H9 (cell line): ENCODE results near the gene RNF224. TPM values are rescaled to one million over a fixed set of nuclear protein-coding genes. Genes with fewer than 3 reads are reported as not detected.

ENCODE experiments used
- DNase-seq: peaks from one replicate; pipeline ENCODE4 v3.0.0-alpha.2; 2017
- H2AFZ ChIP-seq: one replicate; pipeline ENCODE4 v1.6.1; 2013; ENCODE audit warnings: mild to moderate bottlenecking, low read length, control low read depth, moderate library complexity
- H2AK5ac ChIP-seq: 2 replicates; pipeline ENCODE4 v1.6.1; 2013; ENCODE audit warnings: low read length, control low read depth, mixed read lengths; ENCODE audit not compliant: insufficient read length
- H2BK120ac ChIP-seq: one replicate; pipeline ENCODE4 v1.6.1; 2013; ENCODE audit warnings: low read depth, mild to moderate bottlenecking, low read length, control low read depth, inconsistent platforms; ENCODE audit not compliant: poor library complexity, severe bottlenecking
- H2BK12ac ChIP-seq: 2 replicates; pipeline ENCODE4 v1.6.1; 2013; ENCODE audit warnings: low read length, control low read depth, mixed read lengths, low read depth; ENCODE audit not compliant: insufficient read length
- H2BK15ac ChIP-seq: 2 replicates; pipeline ENCODE4 v1.6.1; 2013; ENCODE audit warnings: low read depth, low read length, control low read depth
- H2BK20ac ChIP-seq: one replicate; pipeline ENCODE4 v1.6.1; 2013; ENCODE audit warnings: low read depth, mild to moderate bottlenecking, low read length, control low read depth, inconsistent platforms; ENCODE audit not compliant: poor library complexity, severe bottlenecking
- H2BK5ac ChIP-seq: 2 replicates; pipeline ENCODE4 v1.6.1; 2013; ENCODE audit warnings: low read length, control low read depth, mixed read lengths; ENCODE audit not compliant: insufficient read length
- H3K14ac ChIP-seq: 2 replicates; pipeline ENCODE4 v1.6.1; 2013; ENCODE audit warnings: low read length, control low read depth; ENCODE audit not compliant: insufficient read depth
- H3K18ac ChIP-seq: 2 replicates; pipeline ENCODE4 v1.6.1; 2013; ENCODE audit warnings: low read depth, mild to moderate bottlenecking, mixed read lengths, low read length, control low read depth; ENCODE audit not compliant: insufficient read length
- H3K23ac ChIP-seq: 2 replicates; pipeline ENCODE4 v1.6.1; 2013; ENCODE audit warnings: low read length, control low read depth, mixed read lengths, low read depth; ENCODE audit not compliant: insufficient read length
- H3K23me2 ChIP-seq: 2 replicates; pipeline ENCODE4 v1.6.1; 2013; ENCODE audit warnings: low read depth, mild to moderate bottlenecking, mixed read lengths, low read length, control low read depth; ENCODE audit not compliant: insufficient read length, poor library complexity, severe bottlenecking
- H3K27ac ChIP-seq: 2 replicates; pipeline ENCODE4 v1.5.1; 2013; ENCODE audit warnings: low read length, control low read depth, mixed read lengths, low read depth; ENCODE audit not compliant: insufficient read length
- H3K27me3 ChIP-seq: 2 replicates; pipeline ENCODE4 v1.6.1; 2013; ENCODE audit warnings: low read length, control low read depth, inconsistent platforms; ENCODE audit not compliant: insufficient read depth
- H3K4ac ChIP-seq: 2 replicates; pipeline ENCODE4 v1.6.1; 2013; ENCODE audit warnings: low read depth, mild to moderate bottlenecking, control low read depth, inconsistent platforms, low read length, moderate library complexity
- H3K4me1 ChIP-seq: 2 replicates; pipeline ENCODE4 v1.6.1; 2013; ENCODE audit warnings: low read length, control low read depth, inconsistent platforms; ENCODE audit not compliant: insufficient read depth
- H3K4me2 ChIP-seq: 2 replicates; pipeline ENCODE4 v1.6.1; 2013; ENCODE audit warnings: low read length, control low read depth, mixed read lengths; ENCODE audit not compliant: insufficient read length, insufficient read depth
- H3K56ac ChIP-seq: 2 replicates; pipeline ENCODE4 v1.6.1; 2013; ENCODE audit warnings: low read depth, mild to moderate bottlenecking, mixed read lengths, low read length, control low read depth; ENCODE audit not compliant: insufficient read length
- H3K79me1 ChIP-seq: 2 replicates; pipeline ENCODE4 v1.6.1; 2013; ENCODE audit warnings: low read depth, mild to moderate bottlenecking, moderate library complexity, low read length, control low read depth, inconsistent platforms; ENCODE audit not compliant: insufficient read depth, poor library complexity, severe bottlenecking
- H3K79me2 ChIP-seq: 2 replicates; pipeline ENCODE4 v1.6.1; 2013; ENCODE audit warnings: low read length, control low read depth, inconsistent platforms; ENCODE audit not compliant: insufficient read depth
- H3K9ac ChIP-seq: 2 replicates; pipeline ENCODE4 v1.6.1; 2013; ENCODE audit warnings: low read length, control low read depth, mixed read lengths; ENCODE audit not compliant: insufficient read length; ENCODE audit errors: extremely low read depth
- H3K9me3 ChIP-seq: one replicate; pipeline ENCODE4 v1.6.1; 2013; ENCODE audit warnings: low read depth, low read length, inconsistent platforms; ENCODE audit not compliant: control insufficient read depth
- H3T11ph ChIP-seq: one replicate; pipeline ENCODE4 v1.6.1; 2013; ENCODE audit warnings: mild to moderate bottlenecking, low read length, control low read depth, inconsistent platforms
- H4K20me1 ChIP-seq: one replicate; pipeline ENCODE4 v1.6.1; 2013; ENCODE audit not compliant: control insufficient read depth, insufficient read length, insufficient read depth
- H4K5ac ChIP-seq: 2 replicates; pipeline ENCODE4 v1.6.1; 2013; ENCODE audit warnings: low read depth, mild to moderate bottlenecking, mixed read lengths, low read length, control low read depth; ENCODE audit not compliant: insufficient read length
- H4K8ac ChIP-seq: replicated peaks from 2 replicates; pipeline ENCODE4 v1.6.1; 2013; ENCODE audit warnings: low read length, control low read depth, mixed read lengths, low read depth; ENCODE audit not compliant: insufficient read length
- H4K91ac ChIP-seq: 2 replicates; pipeline ENCODE4 v1.6.1; 2013; ENCODE audit warnings: low read depth, mild to moderate bottlenecking, moderate library complexity, mixed read lengths, low read length, control low read depth; ENCODE audit not compliant: insufficient read length
- H3K27ac Mint-ChIP-seq, 3 experiments: 2 replicates in 2 of 3; 3 replicates in 1 of 3; pipeline ENCODE4 v1.8.0; 2020 to 2021; ENCODE audit warnings: mixed read lengths in 3 of 3, mild to moderate bottlenecking in 1 of 3, moderate library complexity in 1 of 3
- H3K27me3 Mint-ChIP-seq: 2 replicates; pipeline ENCODE4 v1.8.0; 2021; ENCODE audit warnings: low read depth, mild to moderate bottlenecking, moderate library complexity, mixed read lengths
- H3K36me3 Mint-ChIP-seq, 3 experiments: 2 replicates in 2 of 3; 3 replicates in 1 of 3; pipeline ENCODE4 v1.8.0; 2020 to 2021; ENCODE audit warnings: low read depth in 3 of 3, mixed read lengths in 3 of 3; ENCODE audit not compliant: insufficient read depth in 1 of 3
- H3K4me1 Mint-ChIP-seq, 2 experiments: 2 replicates each; pipeline ENCODE4 v1.8.0; 2020; ENCODE audit warnings: mixed read lengths in 2 of 2
- H3K4me3 Mint-ChIP-seq, 2 experiments: 2 replicates in 1 of 2; 3 replicates in 1 of 2; pipeline ENCODE4 v1.8.0; 2020 to 2021; ENCODE audit warnings: mild to moderate bottlenecking in 2 of 2, mixed read lengths in 2 of 2, moderate library complexity in 1 of 2
- H3K9me3 Mint-ChIP-seq, 2 experiments: 2 replicates in 1 of 2; 3 replicates in 1 of 2; pipeline ENCODE4 v1.8.0; 2020; ENCODE audit warnings: mild to moderate bottlenecking in 2 of 2, mixed read lengths in 2 of 2, moderate library complexity in 1 of 2
- WGBS: extraction: QIAGEN DNeasy Blood & Tissue Kit; methylation state at CpG from one replicate; pipeline ENCODE4 v1.1.7; 2013; ENCODE audit warnings: missing lambda C conversion rate, low lambda C conversion rate, mixed read lengths; ENCODE audit not compliant: insufficient read length; ENCODE audit errors: extremely low coverage; 5-methylcytosine and 5-hydroxymethylcytosine counted together
- long read RNA-seq: library from polyadenylated mRNA; unstranded; transcript quantifications from one replicate; pipeline ENCODE4 v2.0.0, GENCODE V29; 2020
- total RNA-seq: library from RNA; stranded (reverse); gene quantifications from 2 replicates; pipeline ENCODE4 v1.2.1, GENCODE V29; 2021
- TF ChIP-seq, protein P1 (sequence below): fragments of 200-600 bp; sonication (generic); conservative IDR thresholded peaks from 3 replicates; pipeline ENCODE4 v1.8.0; 2021; ENCODE audit warnings: antibody characterized with exemption, mild to moderate bottlenecking

RNF224 gene
- 0.15 and 0.20 TPM in 2 replicates for total RNA-seq
- long read RNA-seq, result 0 reads

DNA sequence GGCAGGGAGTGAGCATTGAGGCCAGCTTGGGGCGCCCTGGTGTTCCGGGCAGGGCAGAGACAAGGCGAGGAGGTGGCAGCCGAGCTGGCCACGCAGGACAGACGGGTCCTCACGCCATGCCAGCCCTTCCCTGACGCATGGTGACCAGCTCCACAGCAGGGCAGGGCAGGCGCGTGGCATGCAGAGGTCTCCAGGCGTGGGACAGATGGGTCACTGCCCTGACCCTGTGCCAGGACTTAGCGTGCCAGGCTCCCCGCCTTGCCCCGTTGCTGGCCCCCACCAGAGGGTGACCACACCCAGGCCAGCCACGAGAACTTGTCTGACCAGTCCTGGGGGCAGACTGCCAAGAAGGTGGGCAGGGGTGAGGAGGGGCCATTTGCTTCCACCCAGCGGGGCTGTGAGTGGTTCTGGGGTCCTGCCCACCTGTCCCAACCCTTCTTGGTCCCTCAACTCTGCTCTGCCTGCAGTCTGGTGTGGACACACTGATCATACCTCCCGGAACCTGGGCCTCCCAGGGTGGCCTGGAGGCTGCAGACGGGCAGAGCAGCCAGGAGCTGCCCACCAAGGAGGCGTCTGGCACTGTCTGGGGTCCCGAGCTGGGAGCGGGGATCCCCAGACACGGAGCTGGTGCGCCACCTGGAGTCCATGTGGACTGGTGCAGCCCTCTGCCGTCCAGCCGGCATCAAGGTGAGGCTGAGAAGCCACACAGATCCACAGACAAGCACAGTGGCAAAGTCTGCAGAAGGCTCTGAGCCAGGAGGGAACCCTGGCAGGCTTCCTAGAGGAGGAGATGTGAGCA, at the start of gene RNF224:
Gene RNF224, plus strand, starts transcription at position 449 of the 799 bp plus-strand sequence. CDS start 834 bp downstream, outside the sequence.
- Histone ChIP-seq H2AK5ac (no peak within 1 kb of the TSS), H3K79me1 (no peaks in the 10 kb centered on the region), H3T11ph (no peak within 1 kb of the TSS), H3K27ac (no peak within 1 kb of the TSS), H3K4ac (no peak within 1 kb of the TSS), H3K79me2 (no peaks in the 10 kb centered on the region), H2AFZ (no peak within 1 kb of the TSS), H3K4me2 (peak within 1 kb of the TSS; percentile 27), H2BK15ac (no peak within 1 kb of the TSS), H4K5ac (no peak within 1 kb of the TSS), H2BK5ac (no peak within 1 kb of the TSS), H2BK20ac (no peak within 1 kb of the TSS), H3K18ac (no peak within 1 kb of the TSS), H2BK12ac (no peak within 1 kb of the TSS), H3K4me1 (no peaks in the 10 kb centered on the region), H4K91ac (no peak within 1 kb of the TSS), H3K9ac (no peak within 1 kb of the TSS), H3K23me2 (peaks cover 18% of the 10 kb centered on the region), H3K23ac (no peak within 1 kb of the TSS), H3K9me3 (no peaks in the 10 kb centered on the region), H4K20me1 (no peaks in the 10 kb centered on the region), H3K14ac (no peak within 1 kb of the TSS; the same call in 1 of the 2 replicates), H2BK120ac (no peak within 1 kb of the TSS), H3K56ac (no peak within 1 kb of the TSS), H4K8ac (no peak within 1 kb of the TSS), H3K27me3 (no peaks in the 10 kb centered on the region)
- H3K36me3 Mint-ChIP-seq, result no peaks in the 10 kb centered on the region
- H3K27me3 Mint-ChIP-seq, result no peaks in the 10 kb centered on the region; the same call in 1 of the 2 replicates
- TF ChIP-seq, protein P1, sequence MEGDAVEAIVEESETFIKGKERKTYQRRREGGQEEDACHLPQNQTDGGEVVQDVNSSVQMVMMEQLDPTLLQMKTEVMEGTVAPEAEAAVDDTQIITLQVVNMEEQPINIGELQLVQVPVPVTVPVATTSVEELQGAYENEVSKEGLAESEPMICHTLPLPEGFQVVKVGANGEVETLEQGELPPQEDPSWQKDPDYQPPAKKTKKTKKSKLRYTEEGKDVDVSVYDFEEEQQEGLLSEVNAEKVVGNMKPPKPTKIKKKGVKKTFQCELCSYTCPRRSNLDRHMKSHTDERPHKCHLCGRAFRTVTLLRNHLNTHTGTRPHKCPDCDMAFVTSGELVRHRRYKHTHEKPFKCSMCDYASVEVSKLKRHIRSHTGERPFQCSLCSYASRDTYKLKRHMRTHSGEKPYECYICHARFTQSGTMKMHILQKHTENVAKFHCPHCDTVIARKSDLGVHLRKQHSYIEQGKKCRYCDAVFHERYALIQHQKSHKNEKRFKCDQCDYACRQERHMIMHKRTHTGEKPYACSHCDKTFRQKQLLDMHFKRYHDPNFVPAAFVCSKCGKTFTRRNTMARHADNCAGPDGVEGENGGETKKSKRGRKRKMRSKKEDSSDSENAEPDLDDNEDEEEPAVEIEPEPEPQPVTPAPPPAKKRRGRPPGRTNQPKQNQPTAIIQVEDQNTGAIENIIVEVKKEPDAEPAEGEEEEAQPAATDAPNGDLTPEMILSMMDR, result peak; percentile 95
- H3K9me3 Mint-ChIP-seq, result no peaks in the 10 kb centered on the region
- H3K4me3 Mint-ChIP-seq, result peak within 1 kb of the TSS in 1 of 2 experiments; percentile 73; a peak in 2 of 5 replicates
- H3K4me1 Mint-ChIP-seq, result peaks cover 2 to 5% of the 10 kb centered on the region in 2 experiments
- H3K27ac Mint-ChIP-seq, result no peak within 1 kb of the TSS
- peak; percentile 90 for DNase-seq
- no CpG with 5 or more reads among the region's 25 CpGs for WGBS
